ENCODE results near the gene TOP3B. TPM values are rescaled to one million over a fixed set of nuclear protein-coding genes. Genes with fewer than 3 reads are reported as not detected.

TOP3B gene
- total RNA-seq, 1 donor from 2014 or later: 63.3 TPM

- no peaks in the 10 kb centered on the region for H3K27me3 Mint-ChIP-seq (ENCODE audit: low read depth)
These were observed 30.6 kb downstream of the TOP3B start for GRCh38 chr22:21951931-21952465.

GRCh38 chr22:21951062-21951461, 31.5 kb downstream of the TOP3B start:
- H3K27ac Mint-ChIP-seq: no peak overlapping the region
- H3K4me3 Mint-ChIP-seq: peak overlapping the region; percentile 83
- no peaks in the 10 kb centered on the region for H3K36me3 Mint-ChIP-seq
- H3K27me3 Mint-ChIP-seq (ENCODE audit: low read depth): no peaks in the 10 kb centered on the region
- H3K4me1 Mint-ChIP-seq: peaks cover 29% of the 10 kb centered on the region
- no peaks in the 10 kb centered on the region for H3K9me3 Mint-ChIP-seq
- DNase-seq (ENCODE audit: low spot score in 2 of 2, unreplicated experiment in 2 of 2): no peak
- TF ChIP-seq CTCF (IDR thresholded peaks at IDR 0.05; ENCODE audit: unreplicated experiment): no peak

More at GRCh38 chr22:21951931-21952465, 30.6 kb downstream of the TOP3B start:
- TF ChIP-seq CTCF (IDR thresholded peaks at IDR 0.05; ENCODE audit: unreplicated experiment): no peak
- Mint-ChIP-seq H3K4me1 (peaks cover 26% of the 10 kb centered on the region), H3K4me3 (peak overlapping the region; percentile 83), H3K36me3 (no peaks in the 10 kb centered on the region), H3K27ac (peak overlapping the region; percentile 56), H3K9me3 (no peaks in the 10 kb centered on the region)
- peak in 1 of 2 experiments; percentile 62 for DNase-seq (ENCODE audit: low spot score in 2 of 2, unreplicated experiment in 2 of 2)

- no peaks in the 10 kb centered on the region for H3K9me3 Mint-ChIP-seq
- TF ChIP-seq CTCF (IDR thresholded peaks at IDR 0.05; ENCODE audit: unreplicated experiment): no peak
- no peak for DNase-seq (ENCODE audit: low spot score in 2 of 2, unreplicated experiment in 2 of 2)
- peaks cover 6% of the 10 kb centered on the region for H3K36me3 Mint-ChIP-seq
- no peak overlapping the region for H3K4me3 Mint-ChIP-seq
- H3K27me3 Mint-ChIP-seq (ENCODE audit: low read depth): no peaks in the 10 kb centered on the region
- no peak overlapping the region for H3K27ac Mint-ChIP-seq
- peaks cover 29% of the 10 kb centered on the region for H3K4me1 Mint-ChIP-seq
These were observed 32.6 kb downstream of the TOP3B start for GRCh38 chr22:21949948-21950347.

DNA sequence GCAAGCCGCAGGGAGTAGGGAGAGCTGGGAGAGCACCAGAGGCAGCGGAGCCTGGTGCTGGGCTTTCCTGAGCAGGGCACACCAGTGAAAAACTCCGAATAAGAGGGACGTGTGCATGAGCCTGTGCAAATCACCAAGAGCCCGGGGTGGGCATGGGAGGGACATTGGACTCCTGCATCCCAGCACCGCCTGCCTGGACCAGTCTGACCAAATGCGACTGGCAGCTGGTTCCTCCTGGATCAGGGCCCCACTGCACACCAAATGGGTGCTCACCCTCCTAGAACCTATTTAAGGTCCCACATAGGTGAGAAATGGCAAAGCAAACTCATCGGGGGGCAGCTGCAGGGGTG, 33.0 kb downstream of the TOP3B start:
- no peaks in the 10 kb centered on the region for H3K27me3 Mint-ChIP-seq (ENCODE audit: low read depth)
- peaks cover 9% of the 10 kb centered on the region for H3K36me3 Mint-ChIP-seq
- no peak overlapping the region for H3K27ac Mint-ChIP-seq
- no peaks in the 10 kb centered on the region for H3K9me3 Mint-ChIP-seq
- no peak for TF ChIP-seq CTCF (IDR thresholded peaks at IDR 0.05; ENCODE audit: unreplicated experiment)
- H3K4me3 Mint-ChIP-seq: no peak overlapping the region
- peaks cover 29% of the 10 kb centered on the region for H3K4me1 Mint-ChIP-seq
- DNase-seq (ENCODE audit: low spot score in 2 of 2, unreplicated experiment in 2 of 2): no peak

DNA sequence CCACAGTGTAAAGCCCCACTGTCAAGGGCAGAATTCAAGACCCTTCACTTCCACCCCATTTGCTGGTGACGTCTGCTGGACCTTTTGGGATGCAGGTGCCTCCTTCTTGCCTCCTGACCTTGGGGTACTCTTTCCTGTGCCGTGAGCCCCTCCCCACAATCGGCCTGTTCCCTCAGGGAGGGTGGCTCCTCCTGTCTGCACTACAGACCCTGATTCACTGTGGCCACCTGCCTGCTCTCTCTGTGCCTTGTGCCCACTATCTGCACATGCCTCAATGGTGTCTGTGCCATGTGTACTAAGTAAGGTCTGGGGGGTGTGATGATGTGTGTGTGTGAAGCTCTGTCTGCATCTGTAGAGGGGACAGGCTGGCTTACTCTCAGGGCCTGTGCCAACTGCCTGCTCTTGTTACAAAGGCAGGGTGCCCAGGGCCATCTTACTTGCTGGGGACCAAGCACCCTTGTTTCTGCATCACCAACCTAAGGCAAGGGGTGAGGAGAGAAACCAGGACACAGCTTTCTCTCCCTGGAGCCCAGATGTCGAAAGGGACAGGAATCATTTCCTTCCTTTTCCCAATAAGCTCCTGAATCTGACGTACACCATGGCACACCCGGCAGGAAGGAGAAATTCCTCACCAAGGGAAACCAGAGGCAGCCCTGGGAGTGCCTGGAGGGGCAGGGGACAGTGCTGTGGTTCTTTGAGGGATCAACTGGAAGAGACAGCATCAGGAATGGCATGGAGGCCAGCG, 33.6 kb downstream of the TOP3B start:
- no peaks in the 10 kb centered on the region for H3K9me3 Mint-ChIP-seq
- no peak overlapping the region for H3K27ac Mint-ChIP-seq
- no peak for TF ChIP-seq CTCF (IDR thresholded peaks at IDR 0.05; ENCODE audit: unreplicated experiment)
- peaks cover 29% of the 10 kb centered on the region for H3K4me1 Mint-ChIP-seq
- H3K27me3 Mint-ChIP-seq (ENCODE audit: low read depth): no peaks in the 10 kb centered on the region
- peaks cover 11% of the 10 kb centered on the region for H3K36me3 Mint-ChIP-seq
- H3K4me3 Mint-ChIP-seq: no peak overlapping the region
- no peak for DNase-seq (ENCODE audit: low spot score in 2 of 2, unreplicated experiment in 2 of 2)
